ENCODE data around the gene C1QTNF5.

GRCh38 chr11:119339589-119340334 is 921 bp downstream of the C1QTNF5 start:
- TF ChIP-seq TAF1 (IDR thresholded peaks at IDR 0.05; ENCODE audit: low read depth) (no peak), MAX (IDR thresholded peaks at IDR 0.05) (no peak), USF1 (IDR thresholded peaks at IDR 0.05) (no peak), EGR1 (IDR thresholded peaks at IDR 0.05) (no peak), FOXM1 (IDR thresholded peaks at IDR 0.05; ENCODE audit: borderline replicate concordance, low read depth) (no peak)

All from Ishikawa (cell line).